Thyroid gland (tissue), 4 donors: Measurements from ENCODE around the gene TMEM238. TPM values are rescaled to one million over a fixed set of nuclear protein-coding genes. Genes with fewer than 3 reads are reported as not detected.

Experiments used
- DNase-seq, 2 donors: peaks; one replicate each; pipeline ENCODE4 v3.0.0-alpha.2; 2019
- H3K27ac ChIP-seq, 3 donors: fragments of 200-600 bp; sonication (generic); 1 replicate in 2 of 3; 2 replicates in 1 of 3; pipeline ENCODE4 v1.5.1; 2016 to 2019; ENCODE audit warnings: mild to moderate bottlenecking in 1 of 3, moderate library complexity in 1 of 3
- H3K27me3 ChIP-seq: fragments of 200-600 bp; sonication (generic); one replicate; pipeline ENCODE4 v1.5.1; 2019
- H3K36me3 ChIP-seq, 2 donors: fragments of 200-600 bp; sonication (generic); one replicate each; pipeline ENCODE4 v1.5.1; 2016 to 2019
- H3K4me1 ChIP-seq, 2 donors: fragments of 200-600 bp; sonication (generic); one replicate each; pipeline ENCODE4 v1.5.1; 2017 to 2019
- H3K4me3 ChIP-seq, 3 donors: fragments of 200-600 bp; sonication (generic); replicated peaks in 1 of 3; 1 replicate in 2 of 3; 2 replicates in 1 of 3; pipeline ENCODE4 v1.5.1; 2016; ENCODE audit warnings: mild to moderate bottlenecking in 1 of 3
- H3K9me3 ChIP-seq: fragments of 200-600 bp; sonication (generic); one replicate; pipeline ENCODE4 v1.5.1; 2017
- POLR2A ChIP-seq, 2 donors: fragments of 450-650 bp; IDR thresholded peaks; one replicate each; pipeline ENCODE4 v1.6.1; 2017; ENCODE audit warnings: antibody characterized with exemption in 2 of 2, mild to moderate bottlenecking in 2 of 2, moderate library complexity in 1 of 2
- WGBS, 2 donors: methylation state at CpG; one replicate each; pipeline ENCODE4 v1.1.5; 2017; 5-methylcytosine and 5-hydroxymethylcytosine counted together
- intact Hi-C: fragments of 100-400 bp; cut with DNase I; formaldehyde crosslinking; loops from one replicate; pipeline ENCODE4 v1.15.1; 2023
- total RNA-seq, 4 donors: library from RNA; depleted of rRNA; stranded (reverse); fragments of >200 nt; gene quantifications; one replicate each; pipeline ENCODE4 v1.2.3, GENCODE V29; 2016
- TF ChIP-seq, protein P1 (sequence below), 6 experiments: fragments of 200-600 bp in 3 of 6; fragments of 450-650 bp in 3 of 6; sonication (generic) in 3 of 6; IDR thresholded peaks; one replicate each; pipeline ENCODE4 v1.5.1; 2016 to 2019; ENCODE audit warnings: antibody characterized with exemption in 6 of 6, mild to moderate bottlenecking in 2 of 6, inconsistent platforms in 1 of 6, moderate library complexity in 1 of 6

Gene TMEM238
- total RNA-seq, 4 donors from 2014 or later = 6.3 to 73.5 (median 31.2) TPM

DNA sequence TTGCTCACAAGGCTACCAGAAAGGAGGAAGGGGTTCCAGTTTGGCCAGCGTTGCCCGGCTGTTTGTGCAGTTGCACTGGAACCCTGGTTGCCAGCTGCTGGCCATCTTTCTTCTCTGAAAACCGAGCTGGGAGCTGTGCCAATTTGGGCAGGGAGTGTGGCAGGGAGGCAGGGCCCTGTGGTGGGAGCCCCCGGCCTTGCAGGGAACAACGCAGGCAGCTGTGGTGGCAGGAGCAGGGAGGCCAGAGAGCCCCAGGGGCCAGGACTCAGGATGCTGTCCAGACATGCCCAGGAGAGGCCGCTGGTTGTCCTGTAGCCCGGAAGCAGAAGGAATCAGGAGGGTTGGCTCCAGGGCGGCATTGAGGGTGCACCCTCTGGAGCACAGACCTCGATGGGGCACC lies 39.6 kb downstream of the TMEM238 start:
- Histone ChIP-seq H3K36me3 (peaks cover 6 to 9% of the 10 kb centered on the region in 2 donors), H3K27ac (no peak overlapping the region), H3K4me3 (no peak overlapping the region), H3K27me3 (no peaks in the 10 kb centered on the region), H3K9me3 (no peaks in the 10 kb centered on the region), H3K4me1 (peaks cover 14 to 16% of the 10 kb centered on the region in 2 donors)
- intact Hi-C loops = no loop called here
- TF ChIP-seq POLR2A (IDR thresholded peaks at IDR 0.05) = no peak
- TF ChIP-seq, protein P1, sequence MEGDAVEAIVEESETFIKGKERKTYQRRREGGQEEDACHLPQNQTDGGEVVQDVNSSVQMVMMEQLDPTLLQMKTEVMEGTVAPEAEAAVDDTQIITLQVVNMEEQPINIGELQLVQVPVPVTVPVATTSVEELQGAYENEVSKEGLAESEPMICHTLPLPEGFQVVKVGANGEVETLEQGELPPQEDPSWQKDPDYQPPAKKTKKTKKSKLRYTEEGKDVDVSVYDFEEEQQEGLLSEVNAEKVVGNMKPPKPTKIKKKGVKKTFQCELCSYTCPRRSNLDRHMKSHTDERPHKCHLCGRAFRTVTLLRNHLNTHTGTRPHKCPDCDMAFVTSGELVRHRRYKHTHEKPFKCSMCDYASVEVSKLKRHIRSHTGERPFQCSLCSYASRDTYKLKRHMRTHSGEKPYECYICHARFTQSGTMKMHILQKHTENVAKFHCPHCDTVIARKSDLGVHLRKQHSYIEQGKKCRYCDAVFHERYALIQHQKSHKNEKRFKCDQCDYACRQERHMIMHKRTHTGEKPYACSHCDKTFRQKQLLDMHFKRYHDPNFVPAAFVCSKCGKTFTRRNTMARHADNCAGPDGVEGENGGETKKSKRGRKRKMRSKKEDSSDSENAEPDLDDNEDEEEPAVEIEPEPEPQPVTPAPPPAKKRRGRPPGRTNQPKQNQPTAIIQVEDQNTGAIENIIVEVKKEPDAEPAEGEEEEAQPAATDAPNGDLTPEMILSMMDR (IDR thresholded peaks at IDR 0.05) = no peak
- DNase-seq = no peak
- WGBS, 2 donors = 88 to 95% methylated on average over 8 of the region's 9 CpGs

DNA sequence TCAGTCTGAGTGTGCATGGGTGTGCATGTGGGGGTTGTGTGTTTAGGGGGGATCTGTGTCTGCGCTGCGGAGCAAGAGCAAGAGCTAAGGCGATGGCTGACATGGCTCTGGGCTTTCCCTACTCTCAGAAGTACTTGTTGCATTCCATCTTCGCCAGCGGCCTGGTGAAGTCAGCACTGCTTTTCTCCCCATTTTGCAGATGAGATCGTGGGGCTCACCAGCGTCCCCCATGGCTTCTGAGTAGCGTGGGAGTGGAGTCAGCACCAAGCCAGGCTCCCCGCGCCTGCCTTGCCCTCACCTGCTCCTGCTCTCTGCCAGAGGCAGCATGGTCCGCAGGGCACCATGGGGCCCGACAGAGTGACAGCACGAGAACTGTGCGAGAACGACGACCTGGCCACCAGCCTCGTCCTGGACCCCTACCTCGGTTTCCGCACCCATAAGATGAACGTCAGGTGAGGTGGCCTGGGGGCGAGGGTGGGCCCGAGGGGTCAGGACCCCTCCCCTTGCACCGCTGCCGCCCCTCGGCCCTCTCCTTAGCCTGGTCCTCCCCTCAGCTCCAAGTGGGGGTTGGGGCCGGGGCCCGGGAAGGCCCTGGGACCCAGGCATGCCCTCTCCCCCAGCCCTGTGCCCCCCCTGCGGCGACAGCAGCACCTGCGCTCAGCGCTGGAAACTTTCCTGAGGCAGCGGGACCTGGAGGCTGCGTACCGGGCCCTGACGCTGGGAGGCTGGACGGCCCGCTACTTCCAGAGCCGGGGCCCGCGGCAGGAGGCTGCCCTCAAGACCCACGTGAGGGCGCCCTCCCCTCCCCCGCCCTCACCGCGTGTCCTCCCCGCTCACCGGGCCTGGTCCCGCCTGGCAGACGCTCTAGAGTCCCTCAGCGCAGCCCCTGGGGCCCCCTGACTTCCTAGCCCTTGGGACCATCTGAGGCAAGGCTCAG lies 42.2 kb downstream of the TMEM238 start:
- H3K9me3 ChIP-seq = no peaks in the 10 kb centered on the region
- TF ChIP-seq, protein P1 (IDR thresholded peaks at IDR 0.05) = no peak
- no peak for TF ChIP-seq POLR2A (IDR thresholded peaks at IDR 0.05)
- intact Hi-C loops = no loop called here
- H3K4me3 ChIP-seq = no peak overlapping the region
- WGBS, 2 donors = 85 to 86% methylated on average over 26 to 42 of the region's 50 CpGs
- no peak for DNase-seq
- H3K27ac ChIP-seq = no peak overlapping the region
- H3K27me3 ChIP-seq = no peaks in the 10 kb centered on the region
- H3K4me1 ChIP-seq = peaks cover 14 to 22% of the 10 kb centered on the region in 2 donors
- H3K36me3 ChIP-seq = peaks cover 6 to 9% of the 10 kb centered on the region in 2 donors

DNA sequence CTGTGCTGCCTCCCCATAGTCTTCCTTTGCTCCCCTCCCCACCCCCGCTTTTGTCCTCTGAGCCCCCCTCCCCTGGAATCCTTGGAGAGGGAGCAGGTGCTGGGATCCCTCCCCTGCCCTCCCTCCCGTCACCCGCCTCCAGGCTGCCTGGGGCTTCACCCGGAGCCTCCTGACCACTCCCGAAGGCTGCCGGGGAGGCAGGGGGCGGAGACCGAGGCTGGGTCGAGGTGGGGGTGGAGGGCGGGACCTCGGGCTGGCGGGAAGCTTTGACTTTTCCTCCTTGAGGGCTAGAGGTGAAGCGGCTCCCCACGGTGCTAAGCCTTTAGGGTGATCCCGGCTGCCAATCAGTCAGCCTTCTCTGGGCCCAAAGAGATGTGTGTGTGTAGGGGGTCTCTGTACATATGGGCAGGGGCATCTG lies 42.9 kb downstream of the TMEM238 start:
- Histone ChIP-seq H3K27ac (no peak overlapping the region), H3K4me1 (peaks cover 14 to 22% of the 10 kb centered on the region in 2 donors), H3K36me3 (peaks cover 6 to 9% of the 10 kb centered on the region in 2 donors), H3K9me3 (no peaks in the 10 kb centered on the region), H3K27me3 (no peaks in the 10 kb centered on the region), H3K4me3 (peak overlapping the region in 2 of 3 donors; percentile 14 to 58)
- no peak for TF ChIP-seq POLR2A (IDR thresholded peaks at IDR 0.05)
- TF ChIP-seq, protein P1 (IDR thresholded peaks at IDR 0.05) = no peak
- intact Hi-C loops = no loop called here
- peak; percentile 76 to 77 for DNase-seq
- WGBS, 2 donors = 4 to 8% methylated on average over 7 to 12 of the region's 15 CpGs

DNA sequence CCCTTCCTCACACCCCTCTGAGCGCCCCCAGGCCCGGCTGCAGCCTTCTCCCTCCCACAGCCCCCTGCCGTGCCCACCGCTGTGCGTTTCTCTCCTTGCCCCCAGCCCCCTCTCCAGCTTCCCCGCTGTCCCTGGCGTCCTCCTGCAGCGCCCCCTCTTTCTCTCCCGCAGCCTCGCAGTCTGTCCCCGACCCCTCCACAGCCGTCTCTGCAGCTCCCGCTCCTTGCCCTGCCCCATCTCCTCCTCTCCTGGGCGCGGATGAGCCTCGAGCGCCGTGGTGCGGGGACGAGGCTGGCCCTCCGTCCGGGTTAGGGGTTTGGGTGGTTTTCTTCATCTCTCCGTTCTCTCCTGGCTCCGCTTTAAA lies 43.3 kb downstream of the TMEM238 start:
- WGBS, 2 donors = 3 to 6% methylated on average over 23 to 24 of the region's 24 CpGs
- DNase-seq = peak; percentile 12 to 13
- intact Hi-C loops = no loop called here
- H3K27ac ChIP-seq = no peak overlapping the region
- H3K9me3 ChIP-seq = no peaks in the 10 kb centered on the region
- H3K36me3 ChIP-seq = peaks cover 6 to 9% of the 10 kb centered on the region in 2 donors
- H3K27me3 ChIP-seq = no peaks in the 10 kb centered on the region
- peak overlapping the region; percentile 14 to 61 (median 58) for H3K4me3 ChIP-seq
- H3K4me1 ChIP-seq = peaks cover 14 to 22% of the 10 kb centered on the region in 2 donors
- no peak for TF ChIP-seq POLR2A (IDR thresholded peaks at IDR 0.05)
- TF ChIP-seq, protein P1 (IDR thresholded peaks at IDR 0.05) = no peak
